Measurements from ENCODE around the gene GSTO2.

Gene GSTO2

DNA sequence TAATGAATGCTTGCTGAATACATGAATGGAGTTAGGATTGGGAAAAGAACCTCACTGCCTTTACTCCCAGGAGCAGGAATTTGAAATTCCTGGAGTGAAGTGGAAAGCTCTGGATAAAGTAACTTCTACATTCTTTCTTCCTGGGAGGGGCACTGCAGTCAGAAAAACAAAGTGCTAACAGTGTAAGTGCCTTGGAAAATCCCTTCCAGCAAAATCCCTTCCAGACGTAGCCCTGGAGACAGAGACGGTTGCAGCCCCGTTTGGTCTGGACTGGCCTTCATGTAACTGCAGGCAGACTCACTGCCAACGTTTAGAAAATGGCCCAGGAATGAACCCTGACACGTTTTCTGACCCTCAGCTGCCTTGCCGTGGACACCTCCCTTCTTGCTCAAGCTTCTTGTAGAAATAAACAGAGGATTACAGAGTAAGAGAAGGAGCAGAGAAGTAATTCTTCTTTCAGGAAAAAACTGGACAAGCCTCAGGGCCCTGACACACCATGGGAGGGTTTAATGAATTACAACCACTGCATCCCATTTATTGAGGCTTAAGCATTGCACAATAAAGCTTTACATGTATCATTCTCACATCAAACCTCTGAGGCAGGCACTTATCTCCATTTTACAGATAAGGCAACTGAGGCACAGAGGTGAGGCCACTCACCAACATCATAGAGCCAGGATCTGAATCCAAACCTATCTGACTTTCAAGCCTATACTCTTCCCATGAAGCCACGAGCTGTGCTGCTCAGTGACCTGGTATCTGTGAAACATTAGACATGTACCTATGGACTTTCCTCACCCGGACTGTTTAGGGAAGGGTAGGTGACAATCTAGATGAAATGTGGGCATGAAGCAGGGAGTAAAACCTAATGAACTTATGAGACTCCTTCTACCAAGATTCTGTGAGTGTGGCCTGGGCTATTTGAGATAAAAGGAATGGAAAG, 61.5 kb downstream of the GSTO2 start:
- TF ChIP-seq, protein P1, sequence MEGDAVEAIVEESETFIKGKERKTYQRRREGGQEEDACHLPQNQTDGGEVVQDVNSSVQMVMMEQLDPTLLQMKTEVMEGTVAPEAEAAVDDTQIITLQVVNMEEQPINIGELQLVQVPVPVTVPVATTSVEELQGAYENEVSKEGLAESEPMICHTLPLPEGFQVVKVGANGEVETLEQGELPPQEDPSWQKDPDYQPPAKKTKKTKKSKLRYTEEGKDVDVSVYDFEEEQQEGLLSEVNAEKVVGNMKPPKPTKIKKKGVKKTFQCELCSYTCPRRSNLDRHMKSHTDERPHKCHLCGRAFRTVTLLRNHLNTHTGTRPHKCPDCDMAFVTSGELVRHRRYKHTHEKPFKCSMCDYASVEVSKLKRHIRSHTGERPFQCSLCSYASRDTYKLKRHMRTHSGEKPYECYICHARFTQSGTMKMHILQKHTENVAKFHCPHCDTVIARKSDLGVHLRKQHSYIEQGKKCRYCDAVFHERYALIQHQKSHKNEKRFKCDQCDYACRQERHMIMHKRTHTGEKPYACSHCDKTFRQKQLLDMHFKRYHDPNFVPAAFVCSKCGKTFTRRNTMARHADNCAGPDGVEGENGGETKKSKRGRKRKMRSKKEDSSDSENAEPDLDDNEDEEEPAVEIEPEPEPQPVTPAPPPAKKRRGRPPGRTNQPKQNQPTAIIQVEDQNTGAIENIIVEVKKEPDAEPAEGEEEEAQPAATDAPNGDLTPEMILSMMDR (IDR thresholded peaks at IDR 0.05; ENCODE audit: insufficient read depth, low read length, missing control alignments), result no peak
- DNase-seq (ENCODE audit: low read depth, low spot score), result peak; percentile 88
- H3K4me3 ChIP-seq (ENCODE audit: low read depth, low read length), result peak overlapping the region; percentile 47; the same call in 1 of the 2 replicates
- ChIA-PET POLR2A (interaction anchor here (0.6 to 2.3 kb wide), 8 partner anchors 8 to 76 kb away, joined by 3 to 21 read pairs (median 4); partner anchors contain the start of genes GSTO1 and ITPRIP), CTCF (interaction anchor here (1.3 to 4.7 kb wide), 9 partner anchors 8 to 56 kb away, joined by 3 to 27 read pairs (median 9); partner anchors contain the start of gene ITPRIP)

DNA sequence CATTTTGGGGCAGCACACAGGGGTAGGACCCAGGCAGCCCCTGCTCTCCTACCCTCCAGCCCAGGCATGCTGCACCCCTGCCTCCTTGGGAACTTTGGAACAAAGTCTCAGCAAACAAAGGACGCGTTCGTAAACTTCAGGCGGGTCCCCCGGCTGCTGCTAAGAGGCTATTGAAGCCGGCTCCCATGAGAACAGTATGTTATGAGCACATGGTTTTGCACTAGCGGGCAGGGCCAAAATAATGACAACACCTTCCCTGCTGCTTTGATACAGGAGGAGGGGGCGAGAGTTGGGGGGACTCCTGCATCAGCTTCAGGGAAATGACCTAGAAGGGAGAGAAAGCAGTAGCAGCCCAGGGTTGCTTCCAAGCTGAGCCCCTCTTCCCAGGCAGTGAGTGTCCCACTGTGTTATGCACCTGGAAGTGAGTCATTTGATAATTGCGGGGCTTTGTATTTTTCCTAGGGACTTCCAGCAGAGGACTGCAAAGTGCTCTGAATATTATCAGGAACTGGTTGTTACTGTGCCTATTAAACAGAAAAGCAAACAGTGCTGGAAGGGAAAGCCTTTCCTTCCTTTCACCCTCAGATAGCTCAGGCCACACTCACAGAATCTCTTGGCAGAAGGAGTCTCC, 62.3 kb downstream of the GSTO2 start:
- DNase-seq (ENCODE audit: low read depth, low spot score), result no peak
- ChIA-PET CTCF (interaction anchor here (1.1 to 3.7 kb wide), 5 partner anchors 16 to 58 kb away, joined by 3 to 27 read pairs (median 9); no protein-coding TSS in a partner anchor), POLR2A (no interaction called here)
- TF ChIP-seq, protein P1 (IDR thresholded peaks at IDR 0.05; ENCODE audit: insufficient read depth, low read length, missing control alignments), result no peak
- no peak overlapping the region for H3K4me3 ChIP-seq (ENCODE audit: low read depth, low read length)

DNA sequence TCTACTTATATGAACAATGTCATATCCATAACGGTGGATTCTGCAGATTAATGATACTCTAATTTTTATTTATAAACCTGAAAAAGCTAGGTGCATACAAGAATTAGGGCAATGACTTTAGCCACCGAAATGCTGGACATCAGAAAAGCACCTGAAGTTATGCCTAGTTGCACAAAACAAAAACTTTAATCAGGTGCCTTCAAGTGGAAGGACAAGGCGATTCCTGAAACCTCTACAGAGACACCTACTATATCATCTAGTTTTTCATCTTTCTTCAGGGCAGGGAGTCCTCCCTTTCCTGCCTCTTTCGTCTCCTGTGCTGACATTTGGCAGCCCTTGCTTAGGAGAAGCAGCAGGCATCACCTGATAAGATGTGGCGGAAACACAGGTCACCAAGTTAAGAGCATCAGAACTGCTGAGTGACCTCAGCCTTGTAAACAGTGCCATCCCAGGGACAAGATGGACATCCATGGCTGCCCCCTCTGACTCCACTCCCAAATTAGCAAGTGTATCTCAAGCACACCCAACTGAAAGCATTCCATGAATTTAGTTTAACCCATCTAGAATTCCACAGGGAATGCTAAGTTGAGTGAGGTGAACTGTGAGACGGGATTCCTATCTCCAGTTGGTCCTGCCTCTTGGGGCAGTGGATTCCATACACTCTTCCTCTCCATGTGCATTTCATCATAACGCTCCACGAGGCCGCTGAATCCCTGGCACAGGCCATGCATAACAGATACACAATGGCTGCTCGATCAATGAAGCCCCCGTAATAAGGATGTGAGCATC, 63.5 kb downstream of the GSTO2 start:
- POLR2A ChIA-PET, result no interaction called here
- CTCF ChIA-PET, result interaction anchor here (1.1 to 3.7 kb wide), 4 partner anchors 15 to 59 kb away, joined by 3 to 27 read pairs (median 14); no protein-coding TSS in a partner anchor
- no peak overlapping the region for H3K4me3 ChIP-seq (ENCODE audit: low read depth, low read length)
- TF ChIP-seq, protein P1 (IDR thresholded peaks at IDR 0.05; ENCODE audit: insufficient read depth, low read length, missing control alignments), result no peak
- DNase-seq (ENCODE audit: low read depth, low spot score), result no peak

DNA sequence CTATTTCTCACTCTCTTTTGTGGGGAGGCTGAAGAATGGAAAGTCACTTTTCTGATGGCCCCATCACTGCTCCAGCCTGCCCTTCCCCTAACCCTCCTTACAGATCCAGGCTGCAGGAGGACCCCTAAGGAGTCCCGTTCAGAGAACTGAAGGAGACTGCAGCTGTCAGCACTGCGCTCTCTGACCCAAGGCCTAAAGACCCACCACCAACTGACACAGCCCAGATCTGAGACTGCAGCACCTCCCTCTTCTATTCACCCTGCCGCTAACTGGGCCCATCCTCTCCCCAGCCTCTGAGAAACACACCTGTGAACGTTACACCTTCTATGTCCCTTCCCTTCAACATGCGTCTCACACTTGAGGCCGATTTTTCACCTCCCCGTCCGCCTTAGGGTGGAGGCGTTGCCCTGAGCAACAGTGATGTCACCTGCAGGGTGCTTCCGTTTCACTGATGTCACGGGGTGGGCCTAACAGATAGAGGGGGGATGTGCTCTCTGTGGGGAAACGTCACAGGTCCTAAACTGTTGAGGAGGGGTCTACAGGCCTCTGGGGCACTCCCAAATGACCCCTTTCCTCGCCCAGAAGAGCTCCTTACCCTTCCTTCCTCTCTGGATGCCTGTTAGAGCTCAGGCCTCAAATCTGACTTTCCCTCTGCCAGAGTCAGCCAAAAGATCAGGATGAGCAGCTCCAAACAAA, 64.2 kb downstream of the GSTO2 start:
- no peak for DNase-seq (ENCODE audit: low read depth, low spot score)
- H3K4me3 ChIP-seq (ENCODE audit: low read depth, low read length), result no peak overlapping the region
- TF ChIP-seq, protein P1 (IDR thresholded peaks at IDR 0.05; ENCODE audit: insufficient read depth, low read length, missing control alignments), result no peak
- POLR2A ChIA-PET, result no interaction called here
- CTCF ChIA-PET, result interaction anchor here (1.0 to 7.3 kb wide), 4 partner anchors 16 to 44 kb away, joined by 5 to 108 read pairs (median 34); no protein-coding TSS in a partner anchor

DNA sequence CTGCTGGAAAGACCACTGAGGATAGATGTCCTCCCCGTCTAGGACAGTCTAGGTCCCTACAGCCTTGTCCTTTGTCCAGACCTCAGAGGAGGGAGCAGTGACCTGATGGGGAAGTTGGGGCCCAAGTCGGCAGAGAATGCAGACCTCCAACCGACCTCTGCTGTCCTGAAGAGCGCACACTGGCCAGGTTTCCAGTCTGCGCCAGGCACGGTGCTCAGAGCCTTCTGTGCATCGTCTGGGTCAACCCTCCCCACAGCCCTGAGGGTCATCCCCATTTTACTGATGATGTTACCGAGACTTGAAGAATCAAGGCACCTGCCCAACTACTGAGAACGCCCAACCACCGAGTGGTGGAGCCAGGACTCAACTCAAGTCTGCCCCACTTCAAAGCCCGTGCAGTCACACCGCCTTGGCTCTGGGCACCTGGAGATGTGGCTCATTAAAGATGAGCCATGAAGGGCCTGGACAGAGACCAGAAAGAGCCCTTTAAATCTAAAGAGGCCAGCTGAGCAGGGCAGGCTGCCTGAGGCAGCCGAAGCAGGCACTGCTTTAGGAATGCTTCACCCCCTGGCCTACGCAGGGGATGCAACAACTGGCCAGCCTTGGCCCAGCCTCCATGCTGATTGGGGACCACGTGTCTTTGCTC, 64.9 kb downstream of the GSTO2 start:
- DNase-seq (ENCODE audit: low read depth, low spot score), result no peak
- H3K4me3 ChIP-seq (ENCODE audit: low read depth, low read length), result no peak overlapping the region
- ChIA-PET CTCF (interaction anchor here (0.6 to 7.3 kb wide), 8 partner anchors 15 to 75 kb away, joined by 3 to 108 read pairs (median 6); no protein-coding TSS in a partner anchor), POLR2A (no interaction called here)
- TF ChIP-seq, protein P1 (IDR thresholded peaks at IDR 0.05; ENCODE audit: insufficient read depth, low read length, missing control alignments), result no peak

All from AG04449 (cell line).